HTERT RPE-1 (cell line): ENCODE data around the gene TECPR1.

Source experiments
- in situ Hi-C: fragments of 300-500 bp; cut with MboI; formaldehyde crosslinking; loops from 4 replicates; pipeline ENCODE4 v1.14.3; 2020; ENCODE audit warnings: low sequenced_read_pairs

TECPR1 gene

GRCh38 chr7:98285157-98286092, 33.4 kb upstream of the TECPR1 start:
- in situ Hi-C loops: no loop called here

DNA sequence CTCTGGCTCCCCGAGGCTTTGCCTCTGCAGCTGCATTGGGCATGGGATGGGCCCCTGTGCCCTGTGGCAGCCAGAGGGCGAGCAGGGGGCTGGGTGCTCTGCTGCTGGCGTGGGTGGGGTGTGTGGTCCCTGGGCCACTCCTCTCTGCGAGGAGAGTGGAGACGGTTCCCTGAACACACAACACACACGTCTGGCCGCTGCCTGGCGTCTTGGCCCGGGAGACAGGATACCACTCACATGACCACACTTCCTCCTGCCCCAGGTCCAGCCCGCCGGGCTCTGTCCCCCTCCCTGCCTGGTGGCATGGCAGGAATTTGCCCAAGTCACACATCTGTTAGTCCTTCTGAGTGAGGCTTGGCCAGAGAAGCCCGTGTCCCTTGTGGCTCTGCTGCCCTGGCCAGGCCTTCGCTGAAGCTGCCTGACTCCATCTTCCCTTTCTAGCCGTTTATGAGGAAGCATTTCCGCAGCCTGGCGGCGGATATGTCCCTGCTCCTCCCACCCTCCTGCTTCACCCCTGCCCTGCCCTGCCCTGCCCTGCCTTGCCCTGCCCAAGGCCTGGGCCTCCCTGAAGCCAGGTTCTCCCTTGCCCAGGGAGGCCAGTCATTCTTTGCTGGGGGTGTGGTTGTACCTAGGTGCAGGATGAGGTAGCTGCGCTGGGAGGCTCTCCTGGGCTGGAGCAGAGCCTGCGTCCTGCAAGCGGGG, 32.5 kb upstream of the TECPR1 start:
- in situ Hi-C loops: no loop called here

DNA sequence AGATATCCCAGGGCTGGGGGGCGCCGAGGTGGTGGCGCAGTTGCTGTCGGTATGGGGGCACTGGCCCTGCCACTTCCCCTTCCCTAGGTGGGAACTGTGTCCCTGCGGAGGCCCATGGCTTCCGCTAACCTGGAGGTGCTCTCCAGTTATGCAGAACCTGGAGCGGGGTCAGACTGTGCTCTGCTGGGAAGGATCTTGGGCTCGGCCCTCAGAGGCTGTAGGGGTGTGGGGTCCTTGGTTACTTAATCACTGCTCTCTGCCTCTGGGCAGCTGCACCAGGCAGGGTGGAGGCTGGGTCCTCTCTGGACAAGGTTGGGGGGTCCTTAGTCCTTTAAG, 31.8 kb upstream of the TECPR1 start:
- in situ Hi-C loops: no loop called here

- in situ Hi-C loops: no loop called here
Observed at GRCh38 chr7:98283127-98283886, 31.3 kb upstream of the TECPR1 start.

DNA sequence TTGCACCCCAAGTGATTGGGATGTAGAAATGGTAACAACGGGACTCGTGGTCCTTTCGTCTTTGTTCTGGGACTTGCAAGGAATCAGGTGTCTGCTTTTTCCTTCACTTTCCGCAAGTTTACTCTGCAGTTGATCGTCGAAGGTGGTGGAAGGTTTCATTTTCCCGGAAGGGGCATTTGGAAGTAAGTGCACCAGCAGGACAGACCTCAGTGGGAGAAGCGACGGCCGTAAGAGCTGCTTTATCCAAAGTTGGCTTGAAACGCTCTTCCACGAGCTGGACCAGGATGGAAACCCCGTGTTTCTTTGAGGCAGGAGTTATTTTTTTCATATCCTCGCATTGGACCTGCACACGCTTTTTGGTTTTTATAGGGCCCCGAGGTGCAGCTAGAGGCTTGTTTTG, 30.7 kb upstream of the TECPR1 start:
- in situ Hi-C loops: no loop called here

GRCh38 chr7:98281757-98282606, 29.9 kb upstream of the TECPR1 start:
- in situ Hi-C loops: no loop called here

GRCh38 chr7:98280791-98281756, 29.0 kb upstream of the TECPR1 start, which contains the start of gene BRI3:
Gene BRI3 (plus strand): TSS chr7:98281686. CDS start chr7:98281796, 110 bp downstream.
- in situ Hi-C loops: no loop called here

GRCh38 chr7:98280296-98280695, 28.3 kb upstream of the TECPR1 start:
- in situ Hi-C loops: no loop called here

DNA sequence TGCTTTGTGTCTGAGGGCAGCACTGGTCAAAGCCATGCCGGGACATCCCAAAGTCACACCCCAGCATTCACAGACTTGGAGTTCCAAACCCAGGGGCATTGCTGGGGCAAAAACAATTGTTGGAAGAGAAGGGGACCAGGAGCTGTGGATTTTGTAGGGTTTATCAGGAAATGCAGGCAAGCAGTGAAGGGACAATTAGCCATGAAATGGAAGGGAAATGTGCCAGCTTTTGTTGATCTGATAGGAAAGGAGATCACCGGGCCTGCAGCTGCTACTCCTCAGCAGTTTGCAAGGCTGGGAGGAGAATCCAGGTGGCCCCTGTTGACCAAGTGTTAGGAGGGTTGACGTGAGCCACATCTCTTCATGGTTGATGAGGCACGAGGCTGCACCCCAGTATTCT, 26.9 kb upstream of the TECPR1 start:
- in situ Hi-C loops: no loop called here

- in situ Hi-C loops: no loop called here
Observed at GRCh38 chr7:98278408-98278807, 26.4 kb upstream of the TECPR1 start.

- in situ Hi-C loops: no loop called here
Observed at GRCh38 chr7:98276241-98276761, 24.3 kb upstream of the TECPR1 start.

- in situ Hi-C loops: no loop called here
Observed at GRCh38 chr7:98267303-98267702, 15.3 kb upstream of the TECPR1 start.

GRCh38 chr7:98266840-98267239, 14.8 kb upstream of the TECPR1 start:
- in situ Hi-C loops: no loop called here

DNA sequence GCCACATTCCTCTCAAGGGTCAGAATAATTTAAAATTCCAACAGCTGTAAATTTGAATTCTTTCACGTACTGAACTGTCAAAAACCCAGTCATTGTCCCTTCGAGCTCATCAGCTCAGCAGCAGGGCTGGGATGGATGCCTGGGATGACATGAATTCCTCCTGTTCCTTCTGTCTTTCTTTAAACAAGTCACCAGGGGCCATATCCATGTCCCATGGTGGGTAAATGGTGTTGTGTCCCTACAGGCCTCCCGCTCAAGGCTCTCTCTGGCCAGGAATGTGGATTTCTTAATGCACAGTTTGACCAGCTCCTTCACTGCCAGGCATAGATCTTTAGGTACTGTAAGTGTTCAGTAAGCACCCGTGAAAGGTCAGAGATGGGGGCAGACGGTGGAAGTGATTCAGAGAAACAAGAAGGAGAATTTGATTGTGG, 13.8 kb upstream of the TECPR1 start:
- in situ Hi-C loops: no loop called here

DNA sequence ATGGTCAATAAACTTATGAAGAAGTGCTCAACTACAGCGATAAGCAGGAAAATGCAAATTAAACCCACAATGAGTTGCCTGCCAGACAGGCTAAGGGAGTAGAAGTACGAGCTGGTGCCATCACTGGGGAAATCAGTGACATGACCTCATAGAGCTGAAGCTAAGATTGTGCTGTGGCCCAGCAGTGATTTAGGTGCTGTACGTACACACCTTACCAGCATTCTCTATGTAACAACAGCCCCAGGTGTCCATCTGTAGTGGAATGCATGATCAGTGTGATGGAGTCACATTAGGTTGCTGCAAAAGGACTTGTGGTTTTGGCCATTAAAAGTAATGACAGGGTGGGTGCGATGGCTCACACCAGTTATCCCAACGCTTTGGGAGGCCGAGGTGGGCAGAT, 5.7 kb upstream of the TECPR1 start:
- in situ Hi-C loops: no loop called here

DNA sequence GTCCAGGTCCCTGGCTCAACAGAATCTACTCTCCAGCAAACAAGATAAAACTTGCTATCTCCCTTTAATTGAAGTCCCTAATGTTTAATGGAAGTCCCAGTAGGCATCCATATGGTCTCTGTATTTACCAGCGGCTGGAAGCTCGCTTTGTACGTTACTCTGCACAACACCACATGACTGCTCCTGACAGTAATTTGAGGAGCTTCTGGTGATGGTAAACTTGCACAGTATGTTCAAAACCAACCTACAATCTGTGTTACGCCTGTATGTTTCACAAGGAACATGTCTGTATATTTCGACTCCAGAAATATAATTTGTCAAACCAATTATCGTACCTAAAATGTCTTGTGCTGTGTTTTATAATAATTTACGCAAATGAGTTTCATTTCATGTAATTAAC, 4.4 kb upstream of the TECPR1 start:
- in situ Hi-C loops: no loop called here

DNA sequence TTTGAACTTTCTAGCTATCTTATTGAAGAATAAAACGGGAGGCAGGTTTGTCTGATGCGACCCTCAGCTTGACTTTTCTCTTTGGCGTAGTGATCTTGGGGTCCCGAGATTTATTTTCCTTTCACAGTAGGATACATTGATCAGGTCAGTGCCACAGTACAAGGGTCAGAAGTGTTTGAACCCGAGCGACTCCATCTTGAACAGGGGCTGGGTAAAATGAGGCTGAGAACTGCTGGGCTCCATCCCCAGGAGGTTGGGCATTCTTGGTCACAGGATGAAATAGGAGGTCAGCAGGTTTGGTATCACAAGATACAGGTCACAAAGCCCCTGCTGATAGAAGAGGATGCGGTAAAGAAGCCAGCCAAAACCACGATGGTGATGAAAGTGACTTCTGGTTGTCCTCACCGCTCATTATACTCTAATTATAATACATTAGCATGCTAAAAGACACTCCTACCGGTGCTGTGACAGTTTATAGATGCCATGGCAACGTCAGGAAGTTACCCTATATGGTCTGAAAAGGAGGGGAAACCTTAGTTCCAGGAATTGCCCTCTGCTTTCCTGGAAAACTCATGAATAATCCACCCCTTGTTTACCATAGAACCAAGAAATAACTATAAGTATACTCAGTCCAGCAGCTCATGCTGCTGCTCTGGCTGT, 3.0 kb upstream of the TECPR1 start:
- in situ Hi-C loops: no loop called here

DNA sequence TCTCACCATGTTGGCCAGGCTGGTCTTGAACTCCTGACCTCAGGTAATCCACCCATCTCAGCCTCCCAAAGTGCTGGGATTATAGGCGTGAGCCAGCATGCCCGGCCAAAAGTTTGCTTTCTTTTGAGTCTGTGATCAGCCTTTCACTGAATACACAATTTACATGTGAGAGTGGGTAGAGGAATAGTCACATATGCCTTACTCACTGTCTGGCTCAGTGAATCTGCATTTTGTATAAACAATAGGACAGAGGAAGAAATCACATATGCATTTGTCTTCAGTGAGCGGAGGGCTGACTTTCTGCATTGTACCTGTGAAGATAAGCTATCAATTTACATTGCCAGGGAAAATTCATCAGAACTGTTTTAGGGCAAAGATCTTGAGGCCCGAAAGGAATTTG, 2.5 kb upstream of the TECPR1 start:
- in situ Hi-C loops: no loop called here
